SHP77 (cell line): Measurements from ENCODE around the gene CNOT11.
"Not testable (repeated sequence)": the region's sequence is repeated elsewhere in the genome, so short reads cannot be mapped to it uniquely, and the experiment has no call there.

Experiments used
- DNase-seq, 2 experiments: peaks; one replicate each; lab custom pipeline; 2025; lab: John Stamatoyannopoulos, UW

CNOT11 gene

DNA sequence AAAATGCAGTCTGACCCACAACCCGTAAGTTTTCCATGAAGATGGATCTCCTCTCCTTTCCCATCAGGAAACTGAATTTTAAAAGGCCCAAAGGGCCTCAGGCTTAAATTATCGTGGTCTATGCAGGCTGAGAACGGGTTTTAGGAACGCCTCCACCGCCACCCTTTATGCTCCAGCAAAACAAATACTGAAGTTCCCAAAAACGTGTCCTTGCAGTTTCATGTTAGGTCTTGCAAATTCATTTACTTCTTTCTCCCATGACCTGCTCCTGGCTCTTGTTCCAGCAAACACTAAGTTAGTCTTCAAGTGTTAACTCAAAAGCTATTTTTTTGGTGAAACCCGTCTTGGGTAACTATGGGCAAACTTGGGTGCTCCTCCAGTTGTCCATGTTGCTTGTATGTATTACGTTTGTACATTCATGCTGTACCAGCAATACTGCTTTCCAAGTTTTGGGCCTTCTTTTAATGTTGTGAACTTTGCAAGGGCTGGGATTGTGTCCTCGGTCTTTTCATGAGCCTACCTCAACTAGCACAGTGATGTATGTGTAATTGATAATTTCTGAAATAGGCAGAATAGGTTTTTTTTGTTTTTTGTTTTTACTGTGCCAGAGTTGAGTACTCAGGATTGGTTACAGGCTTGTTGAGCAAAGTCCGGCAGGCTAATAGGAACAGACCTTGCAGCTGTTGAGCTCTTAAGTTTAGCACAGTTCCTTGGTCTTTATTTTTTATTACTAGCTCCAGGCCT lies 57.6 kb downstream of the CNOT11 start:
- no peak for DNase-seq

DNA sequence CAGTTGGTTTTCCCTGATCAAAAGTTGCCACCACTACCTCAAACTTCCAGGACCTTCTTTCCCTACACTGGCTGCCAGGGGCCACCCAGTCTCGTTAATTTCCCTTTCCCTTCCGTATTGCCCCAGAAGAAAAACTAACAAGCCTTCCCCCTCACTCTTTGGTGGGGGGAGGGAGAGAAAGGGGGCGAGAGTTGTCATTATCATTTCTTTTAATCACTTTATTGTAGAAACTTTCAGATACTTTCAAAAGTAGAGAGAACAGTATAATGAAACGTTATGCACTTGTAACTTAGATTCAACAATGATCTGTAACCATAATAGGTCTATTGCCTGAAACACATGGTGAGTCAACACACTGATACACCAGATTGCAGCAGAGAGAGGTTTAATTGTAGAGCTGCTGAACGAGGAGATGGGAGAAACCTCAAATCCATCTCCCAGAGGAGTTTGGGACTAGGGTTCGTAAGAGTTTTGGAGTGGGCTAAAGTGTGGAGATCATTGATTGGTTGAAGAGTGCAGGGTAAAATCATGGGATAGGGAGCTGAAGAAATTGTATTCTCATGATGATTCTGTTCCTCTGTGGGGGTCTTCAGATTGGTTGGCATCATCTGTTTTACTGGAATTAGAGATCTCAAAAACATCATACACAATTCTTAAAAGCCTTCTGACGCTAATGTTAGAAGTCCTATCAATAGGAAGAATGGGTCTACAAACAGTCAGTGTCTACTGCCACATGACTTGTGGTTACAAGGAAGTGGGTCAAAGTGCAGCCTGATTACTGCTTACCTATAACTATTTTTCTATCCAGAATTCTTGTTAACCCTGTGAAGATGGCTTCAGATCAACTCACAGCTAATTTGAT lies 58.4 kb downstream of the CNOT11 start:
- no peak for DNase-seq

DNA sequence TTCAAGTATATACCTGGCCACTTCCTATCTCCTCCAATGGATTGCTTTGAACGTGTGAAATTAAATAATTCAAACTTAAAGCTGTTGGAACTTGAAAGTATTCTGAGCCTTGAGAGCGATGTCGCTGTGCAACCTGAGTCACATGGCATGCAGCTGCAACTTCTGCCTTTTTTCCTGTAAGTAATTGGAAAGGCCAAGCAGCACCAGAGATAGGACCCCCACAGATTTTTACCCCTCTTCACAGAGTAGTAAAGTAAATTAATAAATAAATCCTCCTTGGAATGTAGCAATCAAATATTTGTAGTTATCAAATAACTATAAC lies 59.0 kb downstream of the CNOT11 start:
- no peak for DNase-seq

DNA sequence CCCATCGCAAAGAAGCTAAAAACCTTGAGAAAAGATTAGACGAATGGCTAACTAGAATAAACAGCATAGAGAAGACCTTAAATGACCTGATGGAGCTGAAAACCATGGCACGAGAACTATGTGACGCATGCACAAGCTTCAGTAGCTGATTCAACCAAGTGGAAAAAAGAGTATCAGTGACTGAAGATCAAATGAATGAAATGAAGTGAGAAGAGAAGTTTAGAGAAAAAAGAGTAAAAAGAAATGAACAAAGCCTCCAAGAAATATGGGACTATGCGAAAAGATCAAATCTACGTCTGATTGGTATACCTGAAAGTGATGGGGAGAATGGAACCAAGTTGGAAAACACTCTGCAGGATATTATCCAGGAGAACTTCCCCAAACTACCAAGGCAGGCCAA lies 63.9 kb downstream of the CNOT11 start:
- not testable (repeated sequence) for DNase-seq
